Muscle of arm (tissue), 12 donors: ENCODE data around the gene CFAP410. TPM values are rescaled to one million over a fixed set of nuclear protein-coding genes. Genes with fewer than 3 reads are reported as not detected.
"Not testable (repeated sequence)": the region's sequence is repeated elsewhere in the genome, so short reads cannot be mapped to it uniquely, and the experiment has no call there.

Experiments used
- DNase-seq: peaks from one replicate; pipeline ENCODE4 v3.0.0-alpha.2; 2013
- polyA plus RNA-seq, 12 donors: library from polyadenylated mRNA; unstranded; fragments of 120-200 nt; gene quantifications; one replicate each; pipeline ENCODE4 v1.2.1, GENCODE V29; 2013; ENCODE audit not compliant: insufficient read length in 12 of 12

The CFAP410 gene
- polyA plus RNA-seq, 12 donors, result 10.7 to 21.2 (median 13.6) TPM; not detected in 1

- DNase-seq, result no peak
Measured at GRCh38 chr21:44352253-44352860, 13.2 kb upstream of the CFAP410 start.

- no peak for DNase-seq
Measured at GRCh38 chr21:44351535-44352252, 12.5 kb upstream of the CFAP410 start.

GRCh38 chr21:44350773-44351481 lies 11.7 kb upstream of the CFAP410 start:
- DNase-seq, result no peak

- DNase-seq, result no peak
Measured at GRCh38 chr21:44349847-44350772, 10.9 kb upstream of the CFAP410 start.

GRCh38 chr21:44349416-44349846 lies 10.2 kb upstream of the CFAP410 start:
- DNase-seq, result no peak

GRCh38 chr21:44348861-44349260 lies 9.7 kb upstream of the CFAP410 start:
- DNase-seq, result no peak

GRCh38 chr21:44347911-44348451 lies 8.8 kb upstream of the CFAP410 start:
- DNase-seq, result no peak

GRCh38 chr21:44345495-44345894 lies 6.3 kb upstream of the CFAP410 start:
- DNase-seq, result no peak

- no peak for DNase-seq
Measured at GRCh38 chr21:44344541-44345183, 5.5 kb upstream of the CFAP410 start.

- DNase-seq, result not testable (repeated sequence)
Measured at GRCh38 chr21:44342981-44343380, 3.8 kb upstream of the CFAP410 start.

GRCh38 chr21:44341726-44342458 lies 2.7 kb upstream of the CFAP410 start:
- DNase-seq, result not testable (repeated sequence)

GRCh38 chr21:44337941-44338895 lies 972 bp downstream of the CFAP410 start:
- DNase-seq, result peak; percentile 67

GRCh38 chr21:44337449-44337848 lies 1.7 kb downstream of the CFAP410 start:
- DNase-seq, result no peak

- DNase-seq, result no peak
Measured at GRCh38 chr21:44335266-44336059, 3.7 kb downstream of the CFAP410 start.

GRCh38 chr21:44334329-44335030 lies 4.7 kb downstream of the CFAP410 start:
- no peak for DNase-seq

GRCh38 chr21:44333509-44334328 lies 5.5 kb downstream of the CFAP410 start:
- DNase-seq, result no peak

- no peak for DNase-seq
Measured at GRCh38 chr21:44332965-44333364, 6.2 kb downstream of the CFAP410 start.
